ENCODE measurements around the gene GJA3.

Gene GJA3

GRCh38 chr13:20160306-20161274, at the start of gene GJA3:
TSS of gene GJA3 (minus strand) at chr13:20161052. CDS start at chr13:20143288, 17,764 bp downstream.
- H3K4me3 ChIP-seq (ENCODE audit: low read depth, low read length), result peak within 1 kb of the TSS; percentile 80
- DNase-seq (ENCODE audit: low read depth), result peak; percentile 84
- no peak for TF ChIP-seq CTCF (IDR thresholded peaks at IDR 0.05; ENCODE audit: insufficient read depth, low read depth, low read length, missing control alignments)

GRCh38 chr13:20209948-20210347, 49.1 kb upstream of the GJA3 start:
- H3K4me3 ChIP-seq (ENCODE audit: low read depth, low read length), result no peak overlapping the region
- no peak for TF ChIP-seq CTCF (IDR thresholded peaks at IDR 0.05; ENCODE audit: insufficient read depth, low read depth, low read length, missing control alignments)
- no peak for DNase-seq (ENCODE audit: low read depth)

GRCh38 chr13:20206698-20207235, 45.9 kb upstream of the GJA3 start:
- TF ChIP-seq CTCF (IDR thresholded peaks at IDR 0.05; ENCODE audit: insufficient read depth, low read depth, low read length, missing control alignments), result no peak
- no peak overlapping the region for H3K4me3 ChIP-seq (ENCODE audit: low read depth, low read length)
- no peak for DNase-seq (ENCODE audit: low read depth)

GRCh38 chr13:20206065-20206697, 45.3 kb upstream of the GJA3 start:
- no peak overlapping the region for H3K4me3 ChIP-seq (ENCODE audit: low read depth, low read length)
- DNase-seq (ENCODE audit: low read depth), result no peak
- no peak for TF ChIP-seq CTCF (IDR thresholded peaks at IDR 0.05; ENCODE audit: insufficient read depth, low read depth, low read length, missing control alignments)

- H3K4me3 ChIP-seq (ENCODE audit: low read depth, low read length), result no peak overlapping the region
- no peak for TF ChIP-seq CTCF (IDR thresholded peaks at IDR 0.05; ENCODE audit: insufficient read depth, low read depth, low read length, missing control alignments)
- DNase-seq (ENCODE audit: low read depth), result no peak
Observed at GRCh38 chr13:20198781-20199180, 37.9 kb upstream of the GJA3 start.

GRCh38 chr13:20197361-20197834, 36.5 kb upstream of the GJA3 start:
- DNase-seq (ENCODE audit: low read depth), result peak; percentile 65
- H3K4me3 ChIP-seq (ENCODE audit: low read depth, low read length), result no peak overlapping the region

More at GRCh38 chr13:20197361-20197834, 36.5 kb upstream of the GJA3 start:
- TF ChIP-seq CTCF (IDR thresholded peaks at IDR 0.05; ENCODE audit: insufficient read depth, low read depth, low read length, missing control alignments), result peak; percentile 70
